HG03432 (cell line): ENCODE results near the gene SPPL3.
"Not testable (repeated sequence)": the region's sequence is repeated elsewhere in the genome, so short reads cannot be mapped to it uniquely, and the experiment has no call there.

ENCODE experiments used
- ATAC-seq: cut with Tn5 transposase; IDR thresholded peaks from one replicate; pipeline ENCODE4 v1.9.1; 2021; ENCODE audit warnings: mild to moderate bottlenecking, moderate library complexity; ENCODE audit not compliant: unreplicated experiment

Gene SPPL3, protein sequence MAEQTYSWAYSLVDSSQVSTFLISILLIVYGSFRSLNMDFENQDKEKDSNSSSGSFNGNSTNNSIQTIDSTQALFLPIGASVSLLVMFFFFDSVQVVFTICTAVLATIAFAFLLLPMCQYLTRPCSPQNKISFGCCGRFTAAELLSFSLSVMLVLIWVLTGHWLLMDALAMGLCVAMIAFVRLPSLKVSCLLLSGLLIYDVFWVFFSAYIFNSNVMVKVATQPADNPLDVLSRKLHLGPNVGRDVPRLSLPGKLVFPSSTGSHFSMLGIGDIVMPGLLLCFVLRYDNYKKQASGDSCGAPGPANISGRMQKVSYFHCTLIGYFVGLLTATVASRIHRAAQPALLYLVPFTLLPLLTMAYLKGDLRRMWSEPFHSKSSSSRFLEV

DNA sequence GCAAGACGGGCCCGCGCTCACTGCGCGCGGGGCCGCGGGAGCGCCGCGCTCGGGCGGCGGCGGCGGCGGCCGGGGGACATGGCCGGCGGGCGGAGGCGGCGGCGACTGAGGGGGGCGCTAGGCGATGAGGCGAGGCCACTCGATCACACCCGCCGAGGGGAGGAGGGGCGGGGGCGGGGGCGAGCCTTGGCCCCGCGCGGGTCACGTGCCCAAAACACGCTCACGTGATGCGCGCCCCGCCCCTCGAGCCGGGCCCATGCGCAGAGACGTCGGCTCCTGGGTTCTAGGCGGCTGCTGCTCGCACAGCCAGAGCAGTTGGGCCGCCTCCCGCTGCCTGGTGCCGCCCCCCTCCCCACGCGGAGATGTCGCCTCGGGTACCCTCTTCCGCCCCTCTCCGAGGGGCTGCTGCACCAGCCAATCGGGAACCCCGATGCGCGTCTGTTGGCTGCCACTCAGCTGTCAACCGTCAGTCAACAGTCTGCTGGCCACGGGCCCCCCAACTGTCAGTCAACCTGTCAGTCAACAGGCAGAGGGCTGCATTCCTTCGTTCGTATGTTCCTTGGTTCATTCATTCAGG lies at the start of gene SPPL3:
Gene SPPL3 (minus strand): TSS at position 162 of the 577 bp plus-strand sequence. CDS start 491 bp downstream, outside the sequence.
- peak; percentile 67 for ATAC-seq

DNA sequence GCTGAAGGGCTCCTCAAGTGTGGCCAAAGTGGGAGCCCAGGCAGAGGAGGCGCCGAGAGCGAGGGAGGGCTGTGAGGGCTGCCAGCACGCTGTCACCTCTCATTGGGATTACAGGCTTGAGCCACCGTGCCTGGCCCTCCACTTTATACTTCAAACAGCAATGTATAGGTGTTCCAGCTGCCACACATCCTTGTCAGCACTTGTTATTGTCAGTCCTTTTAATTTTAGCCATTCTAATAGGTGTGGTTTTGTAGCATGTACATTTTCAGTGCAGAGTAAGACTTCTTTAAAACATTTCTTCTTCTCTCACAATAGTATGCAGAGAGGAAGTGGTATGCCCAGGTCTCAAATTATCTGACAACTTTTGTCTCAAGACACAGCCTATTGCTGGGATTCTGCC lies 46.6 kb upstream of the SPPL3 start:
- ATAC-seq: no peak

DNA sequence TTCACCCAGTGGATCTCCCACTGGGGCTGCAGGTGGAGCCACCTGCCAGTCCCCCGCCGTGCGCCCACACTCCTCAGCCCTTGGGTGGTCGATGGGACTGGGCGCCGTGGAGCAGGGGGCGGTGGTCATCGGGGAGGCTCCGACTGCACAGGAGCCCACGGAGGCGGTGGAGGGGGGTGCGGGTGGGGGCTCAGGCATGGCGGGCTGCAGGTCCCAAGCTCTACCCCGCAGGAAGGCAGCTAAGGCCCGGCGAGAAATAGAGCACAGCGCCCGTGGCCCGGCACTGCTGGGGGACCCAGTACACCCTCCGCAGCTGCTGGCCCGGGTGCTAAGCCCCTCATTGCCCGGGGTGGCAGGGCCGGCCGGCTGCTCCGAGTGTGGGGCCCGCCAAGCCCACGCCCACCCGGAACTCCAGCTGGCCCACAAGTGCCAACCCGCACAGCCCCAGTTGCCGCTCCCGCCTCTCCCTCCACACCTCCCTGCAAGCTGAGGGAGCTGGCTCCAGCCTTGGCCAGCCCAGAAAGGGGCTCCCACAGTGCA lies 46.2 kb upstream of the SPPL3 start:
- not testable (repeated sequence) for ATAC-seq

DNA sequence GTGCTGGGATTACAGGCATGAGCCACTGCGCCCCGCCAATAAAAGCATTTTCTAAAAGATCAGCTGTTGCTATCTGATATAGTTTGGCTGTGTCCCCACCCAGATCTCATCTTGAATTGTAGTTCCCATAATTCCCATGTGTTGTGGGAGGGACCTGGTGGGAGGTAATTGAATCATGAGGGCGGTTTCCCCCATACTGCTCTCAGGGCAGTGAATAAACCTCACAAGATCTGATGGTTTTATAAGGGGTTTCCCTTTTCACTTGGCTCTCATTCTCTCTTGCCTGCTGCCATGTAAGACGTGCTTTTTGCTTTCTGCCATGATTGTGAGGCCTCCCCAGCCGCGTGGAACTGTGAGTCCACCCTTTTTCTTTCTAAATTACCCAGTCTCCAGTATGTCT lies 41.4 kb upstream of the SPPL3 start:
- not testable (repeated sequence) for ATAC-seq

DNA sequence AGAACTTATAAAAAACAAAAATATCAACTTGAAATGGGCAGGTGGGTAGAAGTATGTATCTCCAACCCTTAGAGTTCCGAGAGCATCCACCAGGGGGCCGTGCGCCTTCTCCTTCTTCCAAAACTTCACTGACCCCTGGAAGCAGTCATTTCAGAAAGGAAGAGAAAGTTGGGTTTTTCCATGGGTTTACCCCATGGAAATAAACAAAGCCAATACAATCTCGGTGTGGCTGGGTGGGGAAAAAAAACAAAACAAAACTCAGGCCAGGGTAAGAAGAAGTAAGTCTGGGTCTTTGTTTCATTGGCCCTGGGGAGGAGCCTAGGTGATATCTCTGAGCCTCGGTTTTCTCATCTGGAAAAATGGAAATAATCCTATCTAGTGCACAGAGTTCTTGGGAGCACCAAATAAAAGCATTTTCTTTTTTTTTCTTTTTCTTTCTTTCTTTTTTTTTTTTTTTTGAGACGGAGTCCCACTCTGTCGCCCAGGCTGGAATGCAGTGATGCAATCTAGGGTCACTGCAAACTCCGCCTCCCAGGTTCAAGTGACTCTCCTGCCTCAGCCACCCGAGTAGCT lies 40.6 kb upstream of the SPPL3 start:
- no peak for ATAC-seq

DNA sequence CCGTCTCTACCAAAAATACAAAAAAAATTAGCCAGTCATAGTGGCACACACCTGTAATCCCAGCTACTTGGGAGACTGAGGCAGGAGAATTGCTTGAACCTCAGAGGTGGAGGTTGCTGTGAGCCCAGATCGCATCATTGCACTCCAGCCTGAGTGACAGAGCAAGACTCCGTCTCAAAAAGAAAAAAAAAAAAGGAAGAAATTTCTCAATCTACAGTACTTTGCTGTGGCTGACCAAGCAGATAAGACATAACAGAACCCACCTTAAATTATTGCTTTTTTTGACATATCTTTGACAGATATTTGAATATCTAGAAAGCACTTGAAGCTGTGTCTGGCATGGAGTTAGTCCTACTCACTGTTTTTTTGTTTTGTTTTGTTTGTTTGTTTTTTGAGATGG lies 39.3 kb upstream of the SPPL3 start:
- ATAC-seq: no peak

DNA sequence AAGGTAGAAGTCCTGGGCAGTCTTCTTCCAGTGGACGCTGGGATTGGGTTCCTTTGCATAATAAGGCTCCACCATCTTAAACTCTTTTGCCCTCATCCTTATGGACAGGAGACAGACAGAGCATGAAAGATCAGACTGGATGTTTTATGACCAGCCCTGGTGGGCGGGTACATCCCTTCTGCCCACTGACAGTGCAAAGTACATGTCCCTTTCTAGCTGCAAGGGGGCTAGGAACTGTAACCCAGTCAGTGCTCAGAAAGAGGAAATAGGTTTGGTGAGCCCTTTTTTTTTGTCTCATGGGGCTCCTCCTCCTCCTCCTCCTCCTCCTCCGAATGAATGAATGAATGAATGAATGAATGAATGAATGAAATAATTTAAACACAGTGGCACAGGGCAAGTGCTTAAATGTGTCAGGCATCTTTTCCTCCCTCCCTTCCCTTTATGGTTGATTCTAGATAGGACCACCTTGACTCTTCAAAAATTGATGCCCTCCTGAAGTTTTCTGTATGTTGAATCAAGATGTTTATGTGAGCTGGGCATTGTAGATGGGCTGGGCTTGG lies 37.8 kb upstream of the SPPL3 start:
- no peak for ATAC-seq

DNA sequence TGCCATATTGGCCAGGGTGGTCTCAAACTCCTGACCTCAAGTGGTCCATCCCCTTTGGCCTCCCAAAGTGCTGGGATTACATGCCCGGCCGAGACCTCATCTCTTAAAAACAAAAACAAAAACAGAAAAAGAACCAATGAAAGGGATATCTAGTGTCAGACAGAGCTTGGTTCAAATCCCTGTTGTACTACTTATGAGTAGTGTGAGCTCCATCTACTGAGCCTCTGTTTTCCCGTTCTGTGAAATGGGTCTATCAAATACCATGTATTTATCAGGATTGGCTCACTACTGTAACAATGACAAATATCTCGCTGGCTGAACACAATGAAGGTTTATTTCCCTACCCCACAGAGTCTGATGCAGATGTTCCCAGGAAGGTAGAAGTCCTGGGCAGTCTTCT lies 37.3 kb upstream of the SPPL3 start:
- no peak for ATAC-seq

DNA sequence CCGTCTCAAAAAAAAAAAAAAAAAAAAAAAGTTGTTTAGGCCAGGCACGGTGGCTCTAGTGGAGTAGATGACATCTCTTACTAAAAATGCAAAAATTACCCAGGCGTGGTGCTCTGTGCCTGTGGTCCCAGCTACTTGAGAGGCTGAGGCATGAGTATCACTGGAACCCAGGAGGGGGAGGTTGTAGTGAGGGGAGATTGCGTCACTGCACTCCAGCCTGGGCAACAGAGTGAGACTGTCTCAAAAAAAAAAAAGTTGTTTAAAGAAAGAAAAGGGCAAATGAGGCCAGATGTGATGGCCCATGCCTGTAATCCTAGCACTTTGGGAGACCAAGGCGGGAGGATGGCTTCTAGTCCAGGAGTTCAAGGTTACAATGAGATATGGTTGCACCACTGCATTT lies 36.6 kb upstream of the SPPL3 start:
- ATAC-seq: no peak

DNA sequence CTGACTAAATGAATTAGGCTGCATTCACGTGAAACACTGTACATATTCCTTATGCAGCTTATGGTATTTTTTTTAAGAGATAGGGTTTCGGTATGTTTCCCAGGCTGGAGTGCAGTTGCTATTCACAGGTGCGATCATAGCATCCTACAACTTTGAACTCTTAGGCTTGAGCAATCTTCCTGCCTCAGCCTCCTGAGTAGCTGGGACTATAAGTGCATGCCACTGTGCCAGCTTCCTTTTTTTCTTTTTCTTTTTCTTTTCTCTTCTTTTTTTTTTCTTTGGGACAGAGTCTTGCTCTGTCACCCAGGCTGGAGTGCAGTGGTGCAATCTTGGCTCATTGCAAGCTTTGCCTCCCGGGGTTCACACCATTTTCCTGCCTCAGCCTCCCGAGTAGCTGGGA lies 35.8 kb upstream of the SPPL3 start:
- no peak for ATAC-seq

DNA sequence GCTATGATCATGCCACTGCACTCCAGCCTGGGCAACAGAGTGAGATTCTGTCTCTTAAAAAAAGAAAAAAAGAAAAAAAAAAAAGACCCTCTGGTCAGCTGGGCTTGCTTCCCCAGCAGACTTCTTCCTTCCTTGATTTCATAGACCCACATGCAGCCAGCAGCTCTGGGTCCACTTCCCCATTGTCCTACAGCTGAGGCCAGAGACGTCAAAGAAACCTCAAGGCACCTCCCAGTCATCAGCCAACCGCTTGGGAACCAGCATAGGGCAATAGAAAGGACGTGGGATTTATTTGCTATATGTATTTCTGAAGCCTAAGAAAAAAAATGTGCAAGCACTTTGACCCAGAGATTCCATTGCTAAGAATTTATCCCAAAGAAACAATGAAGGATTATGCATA lies 35.4 kb upstream of the SPPL3 start:
- ATAC-seq: no peak

DNA sequence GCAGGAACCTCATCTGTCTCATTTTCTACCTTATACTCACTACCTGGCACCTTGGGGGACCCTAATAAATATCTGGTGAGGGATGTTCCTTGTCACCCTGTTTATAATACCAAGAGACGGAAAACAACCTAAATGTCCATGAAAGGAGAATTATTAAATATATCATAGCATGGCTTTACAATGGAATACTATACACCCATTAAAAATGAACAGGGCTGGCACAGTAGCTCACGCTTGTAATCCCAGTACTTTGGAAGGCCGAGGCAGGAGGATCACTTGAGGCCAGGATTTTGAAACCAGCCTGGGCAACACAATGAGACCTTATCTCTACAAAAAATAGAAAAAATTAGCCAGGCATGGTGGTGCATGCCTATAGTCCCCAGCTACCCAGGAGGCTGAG lies 34.3 kb upstream of the SPPL3 start:
- no peak for ATAC-seq

DNA sequence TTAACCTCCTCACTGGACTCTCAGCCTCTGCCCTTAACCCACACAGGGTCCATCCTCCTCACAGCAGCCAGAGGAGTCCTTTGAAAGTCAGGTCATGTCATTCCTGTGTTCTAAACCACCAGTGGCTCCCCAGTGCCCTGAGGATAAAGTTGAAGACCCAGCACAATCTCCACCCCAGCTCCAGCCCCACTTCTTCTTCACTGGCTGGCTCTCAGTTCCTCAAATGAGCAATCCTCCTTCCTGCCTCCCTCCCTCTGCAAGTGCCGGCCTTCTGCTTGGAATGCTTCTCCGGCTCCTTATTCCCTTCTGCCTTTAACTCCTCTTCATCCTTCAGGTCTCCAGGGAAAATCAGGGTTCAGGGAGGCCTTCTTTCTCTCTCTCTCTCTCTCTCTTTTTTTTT lies 32.0 kb upstream of the SPPL3 start:
- no peak for ATAC-seq

DNA sequence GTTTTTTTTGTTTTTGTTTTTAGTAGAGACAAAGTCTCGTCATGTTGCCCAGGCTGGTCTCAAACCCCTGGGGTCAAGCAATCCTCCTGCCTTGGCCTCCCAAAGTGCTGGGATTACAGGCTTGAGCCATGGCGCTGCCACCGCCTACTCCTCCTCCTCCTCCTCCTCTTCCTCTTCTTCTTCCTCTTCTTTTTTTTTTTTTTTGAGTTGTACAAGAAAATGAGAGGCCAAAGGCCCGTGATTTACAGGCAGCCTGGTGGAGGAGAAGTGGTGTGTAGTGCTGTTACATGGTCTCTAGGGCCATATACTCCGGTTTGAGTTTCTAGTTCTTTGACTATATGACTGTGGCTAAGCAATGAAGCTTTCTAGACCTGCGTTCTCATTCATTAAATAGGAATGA lies 29.6 kb upstream of the SPPL3 start:
- no peak for ATAC-seq

DNA sequence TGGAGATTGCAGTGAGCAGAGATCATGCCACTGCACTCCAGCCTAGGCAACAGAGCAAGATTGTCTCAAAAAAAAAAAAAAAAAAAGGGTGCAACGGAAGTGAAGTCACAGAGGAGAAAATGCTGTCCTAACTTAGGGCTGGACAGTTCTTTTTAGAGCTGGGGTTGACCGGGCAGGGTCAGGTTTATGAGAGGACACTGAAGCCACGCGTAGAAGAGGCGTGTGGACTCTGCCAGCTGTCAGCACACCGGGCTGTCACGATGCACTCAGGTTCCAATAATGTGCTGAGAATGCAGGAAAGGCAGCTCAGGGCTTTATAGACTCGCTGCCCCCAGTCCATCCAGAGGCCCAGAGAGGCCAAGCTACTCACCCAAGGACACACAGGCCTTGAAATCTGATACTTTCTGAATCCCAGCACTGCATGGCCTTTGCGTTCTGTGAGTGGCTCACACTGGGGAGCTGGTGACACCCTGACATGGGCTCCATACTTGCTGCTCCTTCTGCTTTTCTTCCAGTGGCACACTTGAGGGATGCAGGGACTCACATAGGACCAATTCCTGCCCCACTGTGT lies 28.9 kb upstream of the SPPL3 start:
- no peak for ATAC-seq

DNA sequence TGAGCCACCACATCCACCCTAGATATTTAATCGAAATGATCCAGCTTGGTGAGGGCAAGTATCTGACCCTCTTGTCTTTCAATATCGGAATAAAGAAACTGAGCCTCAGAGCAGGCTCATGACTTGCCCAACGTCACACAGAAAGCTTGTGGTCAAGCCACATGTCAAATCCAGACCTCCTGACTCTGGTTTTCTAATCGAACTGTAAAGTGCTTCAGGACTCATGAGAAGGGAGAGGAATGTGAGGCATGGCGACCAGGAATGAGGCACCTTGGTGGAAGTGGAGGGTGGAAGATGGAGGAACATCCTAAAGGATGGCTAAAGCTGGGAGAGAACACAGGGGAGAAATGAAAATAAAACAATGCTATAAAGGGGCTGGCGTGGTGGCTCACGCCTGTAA lies 27.9 kb upstream of the SPPL3 start:
- ATAC-seq: no peak

DNA sequence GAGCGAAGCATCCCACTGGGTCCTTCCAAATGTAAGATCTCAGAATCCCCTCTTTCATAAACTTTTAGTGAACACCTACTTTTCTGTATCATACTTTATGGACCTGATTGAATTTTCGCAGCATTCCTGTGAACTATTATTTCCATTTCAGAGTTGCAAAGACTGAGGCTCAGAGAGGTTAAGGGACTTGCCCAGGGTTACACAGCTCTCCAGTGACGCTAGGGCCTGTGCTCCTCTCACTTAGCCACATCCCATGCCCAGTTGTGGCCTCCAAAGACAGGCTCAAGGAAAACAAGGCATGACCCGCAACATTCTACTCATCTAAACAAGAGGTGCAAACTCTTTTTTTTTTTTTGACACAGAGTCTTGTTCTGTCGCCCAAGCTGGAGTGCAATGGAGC lies 25.9 kb upstream of the SPPL3 start:
- no peak for ATAC-seq

DNA sequence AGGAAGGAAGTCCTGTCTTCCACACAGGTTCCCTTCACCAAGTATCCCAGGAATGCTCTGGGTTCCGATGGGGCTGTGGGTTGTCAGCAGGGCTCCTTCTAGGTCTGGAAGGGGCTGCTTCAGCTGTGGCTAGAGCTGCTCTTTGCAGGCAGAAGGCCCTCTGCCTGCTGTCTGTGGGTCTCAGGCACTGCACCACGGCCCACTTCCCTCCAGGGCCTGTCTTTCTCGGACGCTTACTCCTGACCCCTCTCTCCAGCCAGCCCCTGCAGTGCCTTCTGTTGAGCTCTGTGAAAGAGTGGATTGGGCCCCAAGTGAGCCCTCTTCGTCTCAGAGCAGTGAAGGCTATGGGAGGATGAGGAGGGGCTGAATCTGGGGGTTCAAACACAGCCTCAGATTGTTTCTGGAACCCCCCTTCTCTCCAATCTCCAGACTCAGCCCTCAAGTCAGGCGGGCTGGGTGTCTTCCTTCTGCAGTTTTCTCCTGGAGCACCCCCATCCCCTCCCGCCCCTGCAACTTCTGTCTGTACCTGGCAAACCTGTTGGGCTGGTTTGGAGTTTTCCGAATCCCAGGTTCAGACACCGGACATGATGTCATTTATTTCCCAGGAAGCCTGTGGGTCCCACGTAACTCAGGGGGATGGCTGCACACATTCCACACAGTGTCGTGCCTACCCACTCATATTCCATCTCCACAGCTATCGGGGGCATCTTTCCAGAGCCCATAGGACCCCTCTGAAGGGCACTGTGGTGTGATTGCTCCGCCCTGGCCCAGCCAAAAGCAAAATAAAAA lies 24.9 kb upstream of the SPPL3 start:
- ATAC-seq: no peak

DNA sequence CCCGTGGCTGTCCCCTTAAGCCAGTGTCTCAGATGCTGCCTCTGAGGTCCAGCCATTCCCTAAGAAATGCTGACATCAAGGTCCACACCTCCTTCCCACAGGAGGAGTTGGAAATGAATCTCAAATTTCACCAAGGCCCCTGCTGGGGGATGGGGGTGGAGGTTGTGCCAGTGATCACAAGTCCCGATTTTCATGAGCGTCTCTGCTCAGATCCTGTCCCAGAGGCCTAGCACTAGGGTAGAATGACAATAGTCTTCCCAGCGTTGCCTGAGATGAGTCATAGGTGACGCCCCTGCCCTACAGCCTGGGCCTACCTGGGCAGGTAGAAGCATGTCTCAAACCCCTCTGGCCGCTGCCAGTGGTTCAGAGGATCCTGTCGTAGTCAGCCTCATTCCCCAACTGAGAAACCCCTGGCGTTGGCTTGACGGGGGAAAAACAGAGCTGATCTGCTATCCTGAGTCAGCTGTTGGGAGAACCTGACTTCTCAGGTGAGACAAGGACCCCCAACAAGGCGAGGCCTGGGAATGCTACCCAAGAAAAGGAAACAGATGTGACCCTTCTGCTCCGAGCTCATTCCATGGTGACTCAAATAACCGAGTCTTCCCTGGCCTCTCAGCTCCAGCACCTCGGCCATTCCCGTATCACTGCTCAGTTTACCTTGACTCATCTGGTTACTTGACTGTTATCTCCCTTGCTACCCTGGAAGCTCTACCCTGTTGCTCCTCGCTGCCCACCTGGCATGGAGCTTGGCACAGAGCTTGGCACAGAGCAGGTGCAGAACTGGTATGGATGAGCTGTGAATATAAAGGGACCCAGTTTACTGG lies 21.8 kb upstream of the SPPL3 start:
- ATAC-seq: no peak

DNA sequence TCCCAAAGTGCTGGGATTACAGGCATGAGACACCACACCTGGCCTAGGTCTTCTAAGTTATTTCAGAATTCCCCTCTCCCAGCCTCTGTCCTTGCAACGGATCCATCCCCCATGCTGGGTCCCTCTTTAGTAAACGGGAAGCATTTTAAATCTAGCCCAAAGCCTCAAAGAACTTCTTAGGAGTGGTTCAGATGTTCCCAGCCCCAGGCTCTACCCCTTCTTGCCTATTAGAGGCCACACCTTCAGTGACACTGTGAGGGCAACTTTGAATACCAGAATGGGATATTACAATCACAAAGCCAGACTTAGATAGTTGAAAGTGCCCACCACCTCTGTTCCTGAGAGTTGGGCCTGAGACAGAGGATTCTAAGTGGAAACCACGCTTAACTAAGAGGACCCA lies 18.1 kb upstream of the SPPL3 start:
- ATAC-seq: no peak
